Esophagus squamous epithelium (tissue), 4 donors: Measurements from ENCODE around the gene PNPLA2.

Source experiments
- POLR2A ChIP-seq, 4 donors: fragments of 450-650 bp; IDR thresholded peaks; one replicate each; pipeline ENCODE4 v1.6.1; 2017; ENCODE audit warnings: antibody characterized with exemption in 4 of 4, mild to moderate bottlenecking in 4 of 4, moderate library complexity in 3 of 4
- TF ChIP-seq, protein P1 (sequence below), 6 experiments: fragments of 450-650 bp in 4 of 6; fragments of 200-600 bp in 2 of 6; sonication (generic) in 2 of 6; IDR thresholded peaks; one replicate each; pipeline ENCODE4 v1.5.1; 2016 to 2019; ENCODE audit warnings: antibody characterized with exemption in 6 of 6, mild to moderate bottlenecking in 4 of 6, moderate library complexity in 4 of 6

DNA sequence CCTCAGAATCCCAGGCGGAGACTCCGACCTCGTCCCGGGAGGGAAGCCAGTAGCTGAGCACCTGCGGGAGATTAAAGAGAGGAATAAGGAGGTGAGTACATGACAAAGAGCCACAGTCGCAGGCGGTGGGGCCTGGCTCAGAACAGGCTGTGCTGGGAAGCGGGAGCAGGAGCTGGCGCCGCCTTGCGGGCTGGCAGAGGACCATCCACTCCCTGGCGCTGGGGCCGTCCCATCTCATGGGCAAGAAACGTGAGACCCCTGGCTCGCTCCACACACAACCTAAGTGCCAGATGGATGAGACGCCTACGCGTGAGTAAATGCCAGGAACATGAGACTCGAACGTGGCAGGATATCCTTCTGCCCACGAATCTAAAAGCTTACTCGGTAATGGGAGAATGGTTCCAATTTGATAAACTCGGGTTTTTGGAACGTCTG is 35.1 kb upstream of the PNPLA2 start:
- TF ChIP-seq, protein P1, sequence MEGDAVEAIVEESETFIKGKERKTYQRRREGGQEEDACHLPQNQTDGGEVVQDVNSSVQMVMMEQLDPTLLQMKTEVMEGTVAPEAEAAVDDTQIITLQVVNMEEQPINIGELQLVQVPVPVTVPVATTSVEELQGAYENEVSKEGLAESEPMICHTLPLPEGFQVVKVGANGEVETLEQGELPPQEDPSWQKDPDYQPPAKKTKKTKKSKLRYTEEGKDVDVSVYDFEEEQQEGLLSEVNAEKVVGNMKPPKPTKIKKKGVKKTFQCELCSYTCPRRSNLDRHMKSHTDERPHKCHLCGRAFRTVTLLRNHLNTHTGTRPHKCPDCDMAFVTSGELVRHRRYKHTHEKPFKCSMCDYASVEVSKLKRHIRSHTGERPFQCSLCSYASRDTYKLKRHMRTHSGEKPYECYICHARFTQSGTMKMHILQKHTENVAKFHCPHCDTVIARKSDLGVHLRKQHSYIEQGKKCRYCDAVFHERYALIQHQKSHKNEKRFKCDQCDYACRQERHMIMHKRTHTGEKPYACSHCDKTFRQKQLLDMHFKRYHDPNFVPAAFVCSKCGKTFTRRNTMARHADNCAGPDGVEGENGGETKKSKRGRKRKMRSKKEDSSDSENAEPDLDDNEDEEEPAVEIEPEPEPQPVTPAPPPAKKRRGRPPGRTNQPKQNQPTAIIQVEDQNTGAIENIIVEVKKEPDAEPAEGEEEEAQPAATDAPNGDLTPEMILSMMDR (IDR thresholded peaks at IDR 0.05), result peak; percentile 34 to 88 (median 70)
- TF ChIP-seq POLR2A (IDR thresholded peaks at IDR 0.05), result no peak
